ENCODE results near the gene TRIM3. TPM values are rescaled to one million over a fixed set of nuclear protein-coding genes. Genes with fewer than 3 reads are reported as not detected.

Gene TRIM3
- total RNA-seq (2021): 12.3 and 14.4 TPM in 2 replicates
- long read RNA-seq, transcript TRIM3-201 (12 exons, 2,879 nt): major isoform, 22 of 34 reads
- long read RNA-seq, partial matches to known transcripts: 2 of 34 reads
- long read RNA-seq, other reads (novel, unspliced or antisense): 8 of 34 reads

GRCh38 chr11:6473451-6474412 lies at the start of gene TRIM3:
Gene TRIM3 (minus strand): TSS chr11:6473941. CDS start chr11:6465695, 8,246 bp downstream.
- WGBS (ENCODE audit: extremely low coverage, insufficient read length, low lambda C conversion rate): no CpG with 5 or more reads among the region's 87 CpGs
- H3K27ac Mint-ChIP-seq: peak within 1 kb of the TSS; percentile 93 to 96 (median 94); a peak in 6 of 7 replicates
- peak within 1 kb of the TSS; percentile 29 for H3K27ac ChIP-seq (ENCODE audit: insufficient read length, low read depth, low read length)
- DNase-seq: peak; percentile 94
- no peaks in the 10 kb centered on the region; the same call in 1 of the 2 replicates for H3K27me3 ChIP-seq (ENCODE audit: insufficient read depth, low read length)
- peak within 1 kb of the TSS; percentile 86 for H3K4me2 ChIP-seq (ENCODE audit: insufficient read depth, insufficient read length, low read length)
- H3K36me3 Mint-ChIP-seq (ENCODE audit: insufficient read depth in 1 of 3, low read depth in 3 of 3): peaks cover 18 to 23% (median 22%) of the 10 kb centered on the region in 3 experiments
- no peak within 1 kb of the TSS for H2BK5ac ChIP-seq (ENCODE audit: insufficient read length, low read length)
- H2BK12ac ChIP-seq (ENCODE audit: insufficient read length, low read depth, low read length): no peak within 1 kb of the TSS
- TF ChIP-seq, protein P1, sequence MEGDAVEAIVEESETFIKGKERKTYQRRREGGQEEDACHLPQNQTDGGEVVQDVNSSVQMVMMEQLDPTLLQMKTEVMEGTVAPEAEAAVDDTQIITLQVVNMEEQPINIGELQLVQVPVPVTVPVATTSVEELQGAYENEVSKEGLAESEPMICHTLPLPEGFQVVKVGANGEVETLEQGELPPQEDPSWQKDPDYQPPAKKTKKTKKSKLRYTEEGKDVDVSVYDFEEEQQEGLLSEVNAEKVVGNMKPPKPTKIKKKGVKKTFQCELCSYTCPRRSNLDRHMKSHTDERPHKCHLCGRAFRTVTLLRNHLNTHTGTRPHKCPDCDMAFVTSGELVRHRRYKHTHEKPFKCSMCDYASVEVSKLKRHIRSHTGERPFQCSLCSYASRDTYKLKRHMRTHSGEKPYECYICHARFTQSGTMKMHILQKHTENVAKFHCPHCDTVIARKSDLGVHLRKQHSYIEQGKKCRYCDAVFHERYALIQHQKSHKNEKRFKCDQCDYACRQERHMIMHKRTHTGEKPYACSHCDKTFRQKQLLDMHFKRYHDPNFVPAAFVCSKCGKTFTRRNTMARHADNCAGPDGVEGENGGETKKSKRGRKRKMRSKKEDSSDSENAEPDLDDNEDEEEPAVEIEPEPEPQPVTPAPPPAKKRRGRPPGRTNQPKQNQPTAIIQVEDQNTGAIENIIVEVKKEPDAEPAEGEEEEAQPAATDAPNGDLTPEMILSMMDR (conservative IDR thresholded peaks at IDR 0.05): peak; percentile 43; the same call in 2 of the 3 replicates
- no peak within 1 kb of the TSS for H2AK5ac ChIP-seq (ENCODE audit: insufficient read length, low read length)
- no peaks in the 10 kb centered on the region; the same call in 1 of the 2 replicates for H3K27me3 Mint-ChIP-seq (ENCODE audit: low read depth)
- H3K18ac ChIP-seq (ENCODE audit: insufficient read length, low read depth, low read length): peak within 1 kb of the TSS; percentile 31
- H3T11ph ChIP-seq (ENCODE audit: low read length): no peak within 1 kb of the TSS
- H4K8ac ChIP-seq (replicated peaks; ENCODE audit: insufficient read length, low read depth, low read length): no peak within 1 kb of the TSS
- H3K4me3 Mint-ChIP-seq: peak within 1 kb of the TSS; percentile 84 to 90
- peaks cover 8% of the 10 kb centered on the region; the same call in 1 of the 2 replicates for H3K4me1 ChIP-seq (ENCODE audit: insufficient read depth, low read length)
- no peak within 1 kb of the TSS; the same call in 1 of the 2 replicates for H2BK15ac ChIP-seq (ENCODE audit: low read depth, low read length)
- H3K79me2 ChIP-seq (ENCODE audit: insufficient read depth, low read length): no peaks in the 10 kb centered on the region
- H3K23ac ChIP-seq (ENCODE audit: insufficient read length, low read depth, low read length): no peak within 1 kb of the TSS
- no peak within 1 kb of the TSS for H2AFZ ChIP-seq (ENCODE audit: low read length)
- no peaks in the 10 kb centered on the region for H3K9me3 ChIP-seq (ENCODE audit: control insufficient read depth, low read depth, low read length)
- H3K4ac ChIP-seq (ENCODE audit: low read depth, low read length): no peak within 1 kb of the TSS
- H4K20me1 ChIP-seq (ENCODE audit: control insufficient read depth, insufficient read depth, insufficient read length): no peaks in the 10 kb centered on the region
- H3K23me2 ChIP-seq (ENCODE audit: insufficient read length, low read depth, low read length, poor library complexity, severe bottlenecking): peaks cover 14% of the 10 kb centered on the region
- no peaks in the 10 kb centered on the region for H3K79me1 ChIP-seq (ENCODE audit: insufficient read depth, low read depth, low read length, poor library complexity, severe bottlenecking)
- no peak within 1 kb of the TSS for H4K91ac ChIP-seq (ENCODE audit: insufficient read length, low read depth, low read length)
- no peak within 1 kb of the TSS for H4K5ac ChIP-seq (ENCODE audit: insufficient read length, low read depth, low read length)
- no peak within 1 kb of the TSS for H3K56ac ChIP-seq (ENCODE audit: insufficient read length, low read depth, low read length)
- peak within 1 kb of the TSS; percentile 58 for H3K9ac ChIP-seq (ENCODE audit: extremely low read depth, insufficient read length, low read length)
- H2BK20ac ChIP-seq (ENCODE audit: low read depth, low read length, poor library complexity, severe bottlenecking): no peak within 1 kb of the TSS
- peaks cover 25 to 30% of the 10 kb centered on the region in 2 experiments for H3K4me1 Mint-ChIP-seq
- H3K14ac ChIP-seq (ENCODE audit: insufficient read depth, low read length): peak within 1 kb of the TSS; percentile 80
- H3K9me3 Mint-ChIP-seq: no peaks in the 10 kb centered on the region
- H2BK120ac ChIP-seq (ENCODE audit: low read depth, low read length, poor library complexity, severe bottlenecking): no peak within 1 kb of the TSS

Measured in H9 (cell line).